Measurements from ENCODE around the gene RNF180. TPM values are rescaled to one million over a fixed set of nuclear protein-coding genes. Genes with fewer than 3 reads are reported as not detected.

RNF180 gene
- total RNA-seq, 4 donors from 2014 or later: 4.9 to 11.9 (median 10.7) TPM

- TF ChIP-seq CTCF (IDR thresholded peaks at IDR 0.05; ENCODE audit: low read depth): no peak
These were observed 119.8 kb downstream of the RNF180 start for GRCh38 chr5:64285188-64286130.

GRCh38 chr5:64286381-64286780 is 120.7 kb downstream of the RNF180 start:
- TF ChIP-seq CTCF (IDR thresholded peaks at IDR 0.05; ENCODE audit: low read depth): no peak

GRCh38 chr5:64292611-64293215 is 127.1 kb downstream of the RNF180 start:
- TF ChIP-seq CTCF (IDR thresholded peaks at IDR 0.05; ENCODE audit: low read depth): no peak

- TF ChIP-seq CTCF (IDR thresholded peaks at IDR 0.05; ENCODE audit: low read depth): no peak
These were observed 129.5 kb downstream of the RNF180 start for GRCh38 chr5:64295101-64295500.

GRCh38 chr5:64298586-64298985 is 132.9 kb downstream of the RNF180 start:
- no peak for TF ChIP-seq CTCF (IDR thresholded peaks at IDR 0.05; ENCODE audit: low read depth)

GRCh38 chr5:64299805-64300204 is 134.2 kb downstream of the RNF180 start:
- TF ChIP-seq CTCF (IDR thresholded peaks at IDR 0.05; ENCODE audit: low read depth): no peak

GRCh38 chr5:64301566-64301965 is 135.9 kb downstream of the RNF180 start:
- TF ChIP-seq CTCF (IDR thresholded peaks at IDR 0.05; ENCODE audit: low read depth): no peak

All from subcutaneous adipose tissue (tissue), 4 donors.